Measurements from ENCODE around the gene HIVEP3. TPM values are rescaled to one million over a fixed set of nuclear protein-coding genes. Genes with fewer than 3 reads are reported as not detected.

HIVEP3 gene
- total RNA-seq, 1 experiment from 2014 or later = 1.4 TPM

DNA sequence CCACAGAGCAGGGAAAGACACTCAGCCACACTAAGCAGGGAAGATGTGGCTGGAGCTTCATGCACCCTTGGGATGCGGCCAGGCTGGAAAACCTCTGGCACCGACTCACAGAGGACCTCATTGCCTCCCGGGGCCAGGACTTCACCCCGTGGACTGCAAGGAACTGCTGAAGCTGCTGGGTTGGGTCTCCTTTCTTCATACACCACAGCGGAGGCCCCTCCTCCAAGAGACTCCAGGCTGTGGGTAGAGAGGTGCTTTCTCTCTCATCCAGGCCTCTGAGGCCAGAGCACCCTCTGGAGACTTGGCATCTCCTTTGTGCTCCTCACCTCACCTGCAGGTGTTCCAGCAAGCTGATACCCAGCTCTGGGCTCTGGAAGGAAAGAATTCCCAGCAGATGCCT is 358.2 kb downstream of the HIVEP3 start:
- Histone ChIP-seq H2BK12ac (ENCODE audit: insufficient read length, low read depth, low read length) (no peak overlapping the region), H2BK5ac (ENCODE audit: insufficient read length, low read length) (no peak overlapping the region), H3T11ph (ENCODE audit: low read length) (no peak overlapping the region), H4K20me1 (ENCODE audit: control insufficient read depth, insufficient read depth, insufficient read length) (no peaks in the 10 kb centered on the region), H3K79me2 (ENCODE audit: insufficient read depth, low read length) (no peaks in the 10 kb centered on the region), H2BK15ac (ENCODE audit: low read depth, low read length) (no peak overlapping the region), H3K56ac (ENCODE audit: insufficient read length, low read depth, low read length) (no peak overlapping the region), H3K27ac (ENCODE audit: insufficient read length, low read depth, low read length) (no peak overlapping the region), H3K9me3 (ENCODE audit: control insufficient read depth, low read depth, low read length) (no peaks in the 10 kb centered on the region), H3K4me2 (ENCODE audit: insufficient read depth, insufficient read length, low read length) (no peak overlapping the region), H3K9ac (ENCODE audit: extremely low read depth, insufficient read length, low read length) (no peak overlapping the region), H2BK20ac (ENCODE audit: low read depth, low read length, poor library complexity, severe bottlenecking) (no peak overlapping the region), H4K91ac (ENCODE audit: insufficient read length, low read depth, low read length) (no peak overlapping the region), H3K18ac (ENCODE audit: insufficient read length, low read depth, low read length) (no peak overlapping the region), H3K23ac (ENCODE audit: insufficient read length, low read depth, low read length) (no peak overlapping the region), H2AFZ (ENCODE audit: low read length) (no peak overlapping the region), H4K5ac (ENCODE audit: insufficient read length, low read depth, low read length) (no peak overlapping the region), H3K4me1 (ENCODE audit: insufficient read depth, low read length) (no peaks in the 10 kb centered on the region), H3K14ac (ENCODE audit: insufficient read depth, low read length) (no peak overlapping the region), H3K23me2 (ENCODE audit: insufficient read length, low read depth, low read length, poor library complexity, severe bottlenecking) (no peaks in the 10 kb centered on the region), H3K79me1 (ENCODE audit: insufficient read depth, low read depth, low read length, poor library complexity, severe bottlenecking) (no peaks in the 10 kb centered on the region), H2AK5ac (ENCODE audit: insufficient read length, low read length) (no peak overlapping the region), H4K8ac (replicated peaks; ENCODE audit: insufficient read length, low read depth, low read length) (no peak overlapping the region), H2BK120ac (ENCODE audit: low read depth, low read length, poor library complexity, severe bottlenecking) (no peak overlapping the region), H3K27me3 (ENCODE audit: insufficient read depth, low read length) (no peaks in the 10 kb centered on the region), H3K4ac (ENCODE audit: low read depth, low read length) (no peak overlapping the region)
- Mint-ChIP-seq H3K9me3 (peaks cover 6 to 11% of the 10 kb centered on the region in 2 experiments), H3K4me3 (no peak overlapping the region), H3K36me3 (ENCODE audit: insufficient read depth in 1 of 3, low read depth in 3 of 3) (peaks cover 4 to 7% (median 4%) of the 10 kb centered on the region in 3 experiments; a peak in 6 of 7 replicates), H3K27me3 (ENCODE audit: low read depth) (peaks cover 34% of the 10 kb centered on the region), H3K4me1 (peaks cover 0 to 8% of the 10 kb centered on the region in 2 experiments; a peak in 3 of 4 replicates), H3K27ac (no peak overlapping the region)
- TF ChIP-seq CTCF (conservative IDR thresholded peaks at IDR 0.05) = no peak
- no peak for DNase-seq
- WGBS (ENCODE audit: extremely low coverage, insufficient read length, low lambda C conversion rate) = no CpG with 5 or more reads among the region's 5 CpGs

Measured in H9 (cell line).